Head of caudate nucleus (tissue), 42 donors: ENCODE results near the gene NRXN2.

ENCODE experiments used
- DNase-seq, 42 donors: peaks; one replicate each; pipeline versions ENCODE4 v3.0.0 to v3.0.0-alpha.2; 2020 to 2021; ENCODE audit warnings: mixed read lengths in 7 of 42
- intact Hi-C: fragments of 100-400 bp; cut with DNase I; formaldehyde crosslinking; loops from one replicate; pipeline ENCODE4 v1.15.0; 2022

NRXN2 gene

DNA sequence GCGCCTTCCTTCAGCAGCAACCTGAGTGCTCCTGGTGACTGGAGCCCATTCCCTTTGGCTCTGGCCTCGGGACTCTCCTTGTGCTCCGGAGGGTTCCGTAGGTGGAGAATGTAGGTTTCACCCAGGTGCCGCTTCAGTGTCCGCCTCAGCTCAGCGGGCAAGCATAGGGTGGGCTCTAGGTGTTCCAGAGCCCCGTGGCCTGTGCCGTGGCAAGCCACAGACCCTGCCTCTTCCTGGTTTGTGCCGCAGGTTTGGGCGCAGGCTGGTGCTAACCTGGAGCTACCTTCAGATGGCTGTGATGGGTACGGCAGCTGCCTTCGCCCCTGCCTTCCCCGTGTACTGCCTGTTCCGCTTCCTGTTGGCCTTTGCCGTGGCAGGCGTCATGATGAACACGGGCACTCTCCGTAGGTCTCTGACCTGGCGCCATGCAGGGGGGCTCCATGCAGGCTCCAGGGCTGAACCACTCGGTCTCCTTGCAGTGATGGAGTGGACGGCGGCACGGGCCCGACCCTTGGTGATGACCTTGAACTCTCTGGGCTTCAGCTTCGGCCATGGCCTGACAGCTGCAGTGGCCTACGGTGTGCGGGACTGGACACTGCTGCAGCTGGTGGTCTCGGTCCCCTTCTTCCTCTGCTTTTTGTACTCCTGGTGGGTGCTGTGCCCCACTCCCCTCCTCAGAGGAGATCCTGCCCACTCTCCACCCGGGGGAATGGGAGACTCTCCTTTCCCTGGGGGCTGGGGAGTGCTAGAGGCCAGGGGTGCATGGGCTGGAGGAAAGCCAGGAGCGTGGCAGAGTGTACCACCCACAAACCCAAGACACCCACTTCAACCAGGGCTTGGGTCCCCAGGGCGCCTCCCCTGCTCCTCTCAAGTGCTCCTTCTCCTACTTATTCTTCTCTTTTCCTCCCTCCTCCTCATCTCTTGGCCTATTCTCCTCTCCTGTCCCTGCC lies 129.6 kb downstream of the NRXN2 start:
- intact Hi-C loops, result no loop called here
- no peak for DNase-seq

DNA sequence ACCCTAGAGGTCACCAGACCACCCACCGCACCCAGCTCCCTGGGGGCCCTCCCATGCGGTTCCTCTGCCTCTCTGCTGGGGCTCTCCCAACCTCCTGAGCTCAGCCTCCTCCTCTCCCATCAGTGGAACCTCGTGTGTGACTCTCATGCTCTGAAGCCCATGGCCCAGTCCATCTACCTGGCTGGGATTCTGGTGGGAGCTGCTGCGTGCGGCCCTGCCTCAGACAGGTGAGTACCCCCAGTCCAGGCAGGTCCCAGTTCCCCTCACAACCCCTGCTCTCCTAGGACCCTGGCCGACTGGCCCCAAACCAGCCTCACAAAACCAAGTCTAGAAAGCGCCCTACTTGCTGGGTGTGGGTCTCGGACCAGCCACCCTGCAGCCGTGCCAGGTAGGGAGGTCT lies 130.3 kb downstream of the NRXN2 start:
- DNase-seq, result no peak
- intact Hi-C loops, result no loop called here

DNA sequence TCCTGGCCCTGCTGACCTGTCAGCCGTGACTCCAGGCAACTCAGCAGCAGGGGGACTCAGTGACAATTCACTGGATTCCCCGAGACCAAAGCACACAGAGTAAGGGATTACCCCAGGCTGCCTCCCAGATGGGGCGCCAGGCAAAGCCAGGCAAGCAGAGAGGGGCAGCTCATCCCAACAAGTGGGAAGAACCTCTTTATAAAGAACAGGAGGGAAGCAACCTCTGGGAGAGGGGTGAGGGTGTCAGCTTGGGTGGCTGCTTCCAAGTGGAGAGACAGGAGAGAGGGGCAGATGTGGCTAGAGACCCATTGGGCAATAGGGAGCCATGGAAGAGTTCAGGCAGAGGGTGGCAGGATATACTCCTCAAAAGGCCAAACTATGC lies 130.8 kb downstream of the NRXN2 start:
- DNase-seq, result no peak

DNA sequence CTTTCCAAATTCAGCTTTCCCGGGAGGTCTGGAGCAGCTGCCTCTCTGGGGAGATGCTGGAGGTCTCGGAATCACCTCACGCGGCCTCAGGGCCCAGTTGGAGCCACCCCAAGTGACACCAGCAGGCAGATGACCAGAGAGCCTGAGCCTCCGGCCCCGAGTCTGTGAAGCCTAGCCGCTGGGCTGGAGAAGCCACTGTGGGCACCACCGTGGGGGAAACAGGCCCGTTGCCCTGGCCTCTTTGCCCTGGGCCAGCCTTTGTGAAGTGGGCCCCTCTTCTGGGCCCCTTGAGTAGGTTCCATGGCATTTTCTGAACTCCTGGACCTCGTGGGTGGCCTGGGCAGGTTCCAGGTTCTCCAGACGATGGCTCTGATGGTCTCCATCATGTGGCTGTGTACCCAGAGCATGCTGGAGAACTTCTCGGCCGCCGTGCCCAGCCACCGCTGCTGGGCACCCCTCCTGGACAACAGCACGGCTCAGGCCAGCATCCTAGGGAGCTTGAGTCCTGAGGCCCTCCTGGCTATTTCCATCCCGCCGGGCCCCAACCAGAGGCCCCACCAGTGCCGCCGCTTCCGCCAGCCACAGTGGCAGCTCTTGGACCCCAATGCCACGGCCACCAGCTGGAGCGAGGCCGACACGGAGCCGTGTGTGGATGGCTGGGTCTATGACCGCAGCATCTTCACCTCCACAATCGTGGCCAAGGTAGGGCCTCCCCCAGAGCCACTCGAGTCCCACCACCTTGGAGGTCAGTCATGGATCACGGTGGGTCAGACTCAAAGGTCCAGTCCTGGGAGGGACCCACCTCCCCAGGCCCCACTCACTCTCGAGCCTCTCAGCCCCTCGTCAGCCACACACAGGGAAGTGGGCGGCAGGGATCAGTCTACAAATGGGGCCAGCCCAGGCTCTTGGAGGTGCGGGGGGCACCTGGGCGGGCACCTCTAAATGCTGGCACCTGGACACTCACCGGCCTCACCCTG lies 131.5 kb downstream of the NRXN2 start:
- DNase-seq, result no peak
- intact Hi-C loops, result no loop called here

More for the DNA sequence above, 130.8 kb downstream of the NRXN2 start:
- intact Hi-C loops, result no loop called here

DNA sequence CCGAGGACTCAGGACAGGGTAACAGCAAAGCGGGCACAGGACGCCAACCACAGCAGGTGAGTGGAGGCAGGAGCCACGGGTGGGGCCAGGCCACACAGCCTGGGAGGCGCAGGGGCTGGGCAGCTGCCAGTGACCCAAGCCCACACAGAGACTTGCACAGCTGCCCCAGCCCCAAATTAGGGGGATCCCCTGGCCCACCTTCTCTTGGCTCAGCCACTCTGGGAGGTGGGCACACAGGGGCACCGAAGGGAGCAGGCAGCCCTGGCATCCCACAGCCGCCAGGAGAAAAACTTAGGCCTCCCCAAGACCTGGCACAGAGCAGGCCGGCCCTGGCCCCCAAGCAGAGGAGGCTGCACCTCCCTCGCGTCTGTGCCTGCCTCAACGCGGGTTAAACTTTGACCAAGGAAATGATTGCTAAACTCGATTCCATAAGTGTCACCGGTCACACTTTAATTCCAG lies 132.2 kb downstream of the NRXN2 start, which contains the start of gene SLC22A12:
SLC22A12 (plus strand) TSS at position 458 of the 459 bp plus-strand sequence. CDS start 337 bp downstream, outside the sequence.
- intact Hi-C loops, result no loop called here
- no peak for DNase-seq

DNA sequence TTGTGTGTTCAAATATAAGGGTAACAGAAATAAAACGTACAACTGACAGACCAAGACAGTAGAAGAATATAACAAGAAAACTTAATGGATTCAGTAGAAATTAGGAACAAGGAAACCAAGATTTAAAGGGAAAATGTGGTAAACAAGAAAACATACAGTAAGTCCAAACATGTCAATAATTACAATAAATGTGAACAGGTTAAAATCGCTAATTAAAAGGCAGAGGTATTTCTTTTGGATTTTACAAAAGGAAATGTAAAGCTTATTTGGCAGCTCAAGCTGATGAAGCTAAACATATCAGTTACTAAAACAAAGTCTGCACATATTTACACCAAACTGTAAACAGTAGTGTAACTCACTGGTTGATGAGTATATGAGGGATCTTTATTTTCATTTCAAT lies 134.3 kb downstream of the NRXN2 start:
- intact Hi-C loops, result no loop called here
- DNase-seq, result no peak

DNA sequence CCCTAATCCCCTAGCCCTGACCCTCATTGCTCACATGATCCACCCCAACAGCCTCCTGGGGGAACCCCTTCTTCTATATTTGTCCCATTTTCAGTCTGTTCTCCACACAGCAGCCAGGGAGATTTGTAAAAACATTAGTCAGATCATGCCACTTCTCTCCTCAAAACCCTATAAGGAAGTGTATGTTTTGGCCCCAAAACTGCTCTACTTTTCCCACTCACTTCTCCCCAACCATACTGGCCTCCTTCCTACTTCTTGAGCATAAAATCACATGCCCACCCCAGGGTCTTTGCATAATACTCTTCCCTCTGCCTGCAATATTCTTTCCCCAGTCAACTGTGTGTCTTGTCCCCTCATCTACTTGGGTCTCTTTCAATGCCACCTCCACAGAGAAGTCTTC lies 136.6 kb downstream of the NRXN2 start:
- no peak for DNase-seq
- intact Hi-C loops, result no loop called here

DNA sequence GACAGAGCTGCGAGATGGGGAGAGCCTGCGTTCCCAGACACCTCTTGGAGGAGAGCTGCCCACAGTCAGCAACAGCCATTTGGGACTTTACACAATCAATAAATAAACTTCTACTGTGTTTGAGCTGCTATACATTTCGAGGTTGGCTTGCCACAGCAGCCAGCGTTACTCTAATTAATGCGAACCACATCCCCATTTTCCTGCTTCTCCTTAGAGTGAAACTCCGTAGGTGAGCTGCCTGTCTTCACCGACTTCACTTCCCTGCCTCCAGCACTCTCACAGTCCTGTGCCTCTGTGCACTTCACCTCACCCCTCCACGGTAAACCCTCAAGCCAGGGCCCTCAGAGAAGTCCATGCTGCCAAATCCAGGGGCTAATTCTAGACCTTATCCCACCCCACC lies 137.8 kb downstream of the NRXN2 start:
- intact Hi-C loops, result no loop called here
- DNase-seq, result peak in 4 of 42 donors; percentile 39 to 61 (median 42)

DNA sequence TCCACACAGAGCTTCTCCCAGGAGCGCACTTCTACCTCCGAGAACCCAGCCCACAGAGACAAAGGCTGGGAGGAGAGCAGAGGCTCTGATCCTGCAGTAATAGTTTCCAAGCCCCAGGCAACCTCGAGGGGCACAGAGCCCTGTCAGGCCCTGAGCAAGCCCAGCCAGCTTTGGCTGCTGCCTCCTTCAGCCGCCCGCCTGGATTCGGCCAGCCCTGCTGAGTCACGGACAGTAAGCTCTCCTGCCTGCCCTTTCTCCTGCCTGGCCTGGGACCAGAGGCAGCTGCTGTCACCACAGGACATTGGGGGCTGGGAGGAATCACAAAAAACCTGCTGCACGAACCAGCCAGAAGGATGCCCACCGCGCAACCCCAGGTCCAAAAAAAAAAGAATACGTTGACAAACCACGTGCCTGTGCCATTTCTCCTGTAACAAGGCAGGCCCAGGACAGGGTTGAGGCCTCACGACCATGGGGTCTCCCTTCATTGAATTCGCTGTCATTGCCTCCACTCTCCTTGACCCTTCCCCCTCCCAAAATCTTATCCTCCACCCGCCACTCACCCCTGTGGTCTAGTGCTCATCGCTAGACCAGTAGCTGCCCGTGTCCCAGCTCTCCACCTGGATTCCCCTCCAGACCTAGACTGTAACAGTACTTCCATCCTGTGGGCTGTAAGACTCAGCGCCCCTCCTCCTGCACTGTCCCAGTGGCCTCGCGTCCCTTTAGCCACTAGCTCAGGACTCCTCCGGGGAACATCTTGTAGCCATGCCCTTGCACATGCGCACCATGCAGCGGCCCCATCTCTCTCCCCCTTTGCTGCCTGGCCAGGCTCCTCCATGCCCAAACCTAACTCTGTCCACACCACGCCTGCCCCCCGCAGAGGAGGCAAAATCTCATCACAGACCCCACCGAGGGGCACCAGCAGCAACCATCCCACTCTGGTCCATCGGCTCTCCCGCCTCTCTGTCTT lies 139.4 kb downstream of the NRXN2 start:
- intact Hi-C loops, result no loop called here
- DNase-seq, result no peak

DNA sequence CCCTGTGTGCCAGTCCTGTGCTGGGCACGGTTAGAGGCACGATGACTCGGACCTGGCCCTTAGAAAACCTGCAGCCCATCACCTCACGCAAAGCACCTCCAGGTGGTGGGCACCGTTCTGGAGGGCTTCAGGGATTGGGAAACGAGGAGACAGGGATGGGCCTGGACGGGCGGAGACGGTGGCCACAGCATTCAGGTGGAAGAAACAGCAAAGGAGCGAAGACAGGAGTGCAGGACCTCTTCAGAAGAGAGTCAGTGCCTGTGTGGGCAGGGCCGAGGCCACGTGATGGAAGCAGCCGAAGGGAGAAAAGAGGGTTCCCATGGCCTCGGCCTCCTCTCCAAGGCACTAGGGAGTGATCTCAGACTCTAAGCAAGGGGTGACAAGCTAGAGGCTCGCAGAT lies 140.1 kb downstream of the NRXN2 start:
- no peak for DNase-seq
- intact Hi-C loops, result no loop called here

DNA sequence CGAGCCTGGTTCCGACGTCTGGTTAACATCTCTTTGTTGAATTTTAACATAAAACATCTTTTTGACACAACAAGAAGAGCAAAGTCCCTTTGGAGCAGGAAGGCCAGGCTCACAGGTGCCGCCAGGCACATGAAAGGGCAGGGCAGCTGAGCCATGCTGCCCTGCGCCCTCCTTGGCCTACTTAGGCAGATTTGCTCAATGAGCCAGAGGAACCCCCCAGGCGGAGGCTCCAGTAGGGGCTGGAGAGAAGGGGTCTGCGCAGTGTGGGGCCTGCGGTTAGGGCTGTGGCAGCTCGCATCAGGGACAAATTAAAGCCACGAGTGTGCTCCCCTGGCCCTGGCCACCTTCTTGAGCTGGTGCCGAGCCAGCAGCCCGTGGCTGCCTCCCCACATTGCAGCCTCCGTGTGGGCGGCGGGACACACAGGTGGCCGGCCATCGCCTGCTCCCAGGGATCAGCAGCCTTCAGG lies 141.9 kb downstream of the NRXN2 start:
- DNase-seq, result no peak
- intact Hi-C loops, result no loop called here

DNA sequence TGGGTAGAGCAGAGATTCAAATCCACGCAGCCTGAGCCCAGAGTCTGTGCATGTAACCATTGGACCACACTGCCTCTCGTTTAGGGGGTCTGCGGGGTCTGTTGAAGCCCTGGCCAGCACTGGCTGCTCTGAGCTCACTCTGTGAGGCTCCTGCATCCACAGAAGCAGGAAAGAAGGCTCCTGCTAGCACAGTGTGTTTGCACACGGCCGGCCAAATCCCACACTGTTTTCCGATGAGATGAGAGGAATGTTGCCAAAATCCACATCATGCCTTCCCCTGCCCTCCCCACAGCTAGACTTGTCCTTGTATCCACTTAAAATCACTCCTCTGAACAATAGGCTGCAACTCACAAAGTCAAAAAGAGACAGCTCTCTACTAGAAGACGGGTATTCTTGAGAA lies 142.6 kb downstream of the NRXN2 start:
- DNase-seq, result no peak
- intact Hi-C loops, result no loop called here

DNA sequence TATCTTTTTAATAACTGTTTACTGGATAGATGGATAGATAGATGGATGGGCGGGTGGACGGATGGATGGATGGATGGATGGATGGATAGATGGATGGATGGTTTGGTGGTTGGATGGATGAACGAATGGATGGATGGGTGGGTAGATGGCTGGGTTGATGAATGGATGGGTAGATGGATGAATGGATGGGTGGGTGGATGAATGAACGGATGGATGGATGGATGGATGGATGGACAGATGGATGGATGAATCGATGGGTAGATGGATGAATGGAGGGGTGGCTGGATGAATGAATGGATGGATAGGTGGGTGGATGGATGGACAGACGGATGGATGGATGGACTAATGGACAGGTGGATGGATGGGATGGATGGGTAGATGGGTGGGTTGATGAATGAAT lies 145.8 kb downstream of the NRXN2 start:
- no peak for DNase-seq
- intact Hi-C loops, result no loop called here

DNA sequence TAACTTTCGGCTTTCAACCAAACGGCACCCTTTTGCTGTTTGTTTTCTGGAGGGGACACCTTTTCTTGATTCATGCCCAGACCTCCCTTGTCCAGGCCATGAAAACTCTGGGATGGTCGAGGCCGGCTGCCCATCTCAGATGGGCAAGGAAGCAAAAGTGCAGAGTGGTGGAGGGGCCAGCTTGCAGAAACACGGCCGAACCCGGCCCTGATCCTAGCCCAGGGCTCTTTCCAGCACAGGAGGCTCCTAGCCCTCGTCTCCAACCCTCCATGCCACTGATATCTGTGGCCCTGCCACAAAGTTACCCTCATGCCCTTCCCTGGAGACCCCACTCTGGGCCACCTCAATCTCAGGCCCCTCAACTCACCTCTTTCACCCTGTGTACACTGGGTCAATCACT lies 150.9 kb downstream of the NRXN2 start:
- peak in 3 of 42 donors; percentile 0 to 9 (median 3) for DNase-seq
- intact Hi-C loops, result no loop called here

DNA sequence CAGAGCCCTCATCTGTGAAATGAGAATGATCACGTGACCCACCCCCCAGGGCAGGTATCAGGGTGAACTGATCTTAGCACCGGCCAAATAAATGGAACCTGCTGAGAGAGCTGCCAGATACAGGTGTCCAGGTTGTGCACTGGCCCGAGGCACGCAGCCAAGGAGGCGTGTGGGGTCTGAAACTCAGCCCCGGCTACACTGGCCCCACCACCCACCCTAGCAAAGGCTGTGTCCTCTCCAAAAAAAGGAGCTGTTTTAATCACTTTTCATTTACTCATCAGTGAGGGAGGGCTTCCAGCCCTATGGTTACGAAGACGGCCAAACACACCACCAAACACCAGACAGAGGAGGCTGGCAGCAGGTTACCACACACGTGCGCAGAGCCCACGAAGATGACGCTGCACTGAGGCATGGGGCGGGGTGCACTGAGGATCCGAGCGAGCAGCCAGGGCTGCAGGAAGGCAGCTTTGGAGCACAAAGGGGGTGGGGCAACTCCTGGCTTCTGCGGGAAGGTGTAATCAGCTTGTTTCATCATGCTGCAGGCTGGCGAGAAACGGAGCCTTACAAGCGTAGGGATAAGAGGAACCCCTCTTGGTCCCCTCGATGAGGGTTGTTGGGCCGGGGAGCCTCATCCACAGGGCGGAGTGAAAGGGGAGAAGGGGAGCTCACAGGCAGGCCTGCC lies 151.4 kb downstream of the NRXN2 start:
- DNase-seq, result peak in 26 of 42 donors; percentile 21 to 67 (median 38)
- intact Hi-C loops, result no loop called here

DNA sequence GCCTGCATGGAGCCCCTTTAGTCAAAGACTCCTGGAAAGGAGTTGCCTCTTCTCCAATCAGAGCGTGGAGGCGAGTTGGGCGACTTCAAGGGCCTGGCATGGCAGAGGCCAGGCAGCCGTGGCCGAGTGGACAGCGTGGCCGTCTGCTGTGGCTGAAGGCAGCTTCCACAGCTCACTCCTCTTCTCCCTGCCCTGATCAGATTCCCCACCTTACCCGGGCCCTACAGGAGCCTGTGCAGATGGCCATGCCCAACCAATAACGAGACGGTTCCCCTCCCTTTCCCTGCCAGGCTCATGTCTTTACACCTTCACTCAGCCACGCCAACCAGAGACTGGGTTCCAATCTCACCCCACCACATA lies 152.0 kb downstream of the NRXN2 start:
- intact Hi-C loops, result no loop called here
- peak in 2 of 42 donors; percentile 3 to 5 for DNase-seq

DNA sequence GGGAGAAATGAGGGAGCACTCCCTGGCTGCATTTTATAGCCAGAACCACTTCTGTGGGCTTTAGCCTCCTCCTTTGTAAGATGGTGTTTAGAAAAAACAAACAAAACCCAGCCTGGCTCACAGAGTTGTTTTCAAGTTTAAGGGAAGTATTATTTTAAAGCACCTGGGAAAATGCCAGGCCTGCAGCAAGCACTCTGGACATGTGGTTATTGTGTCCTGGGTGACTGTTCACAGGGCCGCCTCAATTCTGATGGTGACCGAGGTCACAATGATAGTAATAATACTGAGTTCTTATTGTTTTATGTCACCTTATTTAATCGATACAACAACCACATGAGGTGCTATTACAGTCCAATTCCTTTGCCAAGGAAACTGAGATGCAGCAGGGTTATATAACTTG lies 152.7 kb downstream of the NRXN2 start:
- peak in 1 of 42 donors; percentile 1 for DNase-seq
- intact Hi-C loops, result no loop called here
